Right lobe of liver (tissue), 6 donors: ENCODE measurements around the gene DNAI7. TPM values are rescaled to one million over a fixed set of nuclear protein-coding genes. Genes with fewer than 3 reads are reported as not detected.

ENCODE experiments used
- ATAC-seq, 4 donors: fragments of 200-7000 bp; cut with Tn5 transposase; one replicate each; pipeline ENCODE4 v1.9.1; 2020; ENCODE audit warnings: mild to moderate bottlenecking in 4 of 4, moderate library complexity in 4 of 4
- DNase-seq, 3 donors: peaks; one replicate each; pipeline ENCODE4 v3.0.0-alpha.2; 2020
- H3K27ac ChIP-seq, 3 donors: fragments of 200-600 bp; one replicate each; pipeline ENCODE4 v1.8.0; 2022
- H3K27me3 ChIP-seq, 2 donors: fragments of 200-600 bp; one replicate each; pipeline ENCODE4 v1.8.0; 2022
- H3K36me3 ChIP-seq, 4 donors: fragments of 200-600 bp; sonication (generic) in 1 of 4; one replicate each; pipeline versions ENCODE4 v1.5.1 to v1.8.0; 2017 to 2022; ENCODE audit warnings: control low read depth in 1 of 4
- H3K4me1 ChIP-seq, 4 donors: fragments of 200-600 bp; sonication (generic) in 1 of 4; one replicate each; pipeline versions ENCODE4 v1.5.1 to v1.8.0; 2017 to 2022; ENCODE audit warnings: control low read depth in 1 of 4
- H3K4me3 ChIP-seq, 3 donors: fragments of 200-600 bp; one replicate each; pipeline ENCODE4 v1.8.0; 2022
- H3K9me3 ChIP-seq, 4 donors: fragments of 200-600 bp; sonication (generic) in 1 of 4; one replicate each; pipeline versions ENCODE4 v1.5.1 to v1.8.0; 2017 to 2022; ENCODE audit warnings: control low read depth in 1 of 4
- POLR2A ChIP-seq: fragments of 450-650 bp; IDR thresholded peaks from one replicate; pipeline ENCODE4 v1.6.1; 2017; ENCODE audit warnings: antibody characterized with exemption, mild to moderate bottlenecking
- WGBS: methylation state at CpG from one replicate; pipeline ENCODE4 v1.1.6; 2018; ENCODE audit warnings: low coverage, low lambda C conversion rate; ENCODE audit not compliant: insufficient coverage; ENCODE audit errors: missing lambda C conversion rate; 5-methylcytosine and 5-hydroxymethylcytosine counted together
- intact Hi-C, 2 donors: fragments of 100-400 bp; cut with DNase I; formaldehyde crosslinking; loops; one replicate each; pipeline versions ENCODE4 v1.11.2 to v1.14.1; 2022
- total RNA-seq, 6 experiments: library from RNA; depleted of rRNA in 2 of 6; stranded (reverse); fragments of >200 nt in 2 of 6; fragmentation: NEBNext Ultra II Directional in 3 of 6; extraction: Animal tissue kit (Norgen Biotek cat#: 25700) in 3 of 6; gene quantifications; one replicate each; pipeline versions ENCODE4 v1.1.0 to v1.2.4, GENCODE V29; 2016 to 2023
- TF ChIP-seq, protein P1 (sequence below), 4 donors: fragments of 200-600 bp in 3 of 4; fragments of 450-650 bp in 1 of 4; IDR thresholded peaks; one replicate each; pipeline versions ENCODE4 v1.5.1 to v1.8.0; 2016 to 2022; ENCODE audit warnings: antibody characterized with exemption in 4 of 4, mild to moderate bottlenecking in 2 of 4
- donor health status: DM: no; HTN: yes; CAD: no.
- donor health status: DM: no; HTN: no; CAD: no.
- donor health status: DM: no; HTN: no; CAD: no.
- donor health status: DM: no; HTN: yes; CAD: no.
- donor health status: DM: no; HTN: yes; CAD: no.

DNAI7 gene
- total RNA-seq, 6 experiments from 2014 or later: 0.39 TPM; not detected in 5

DNA sequence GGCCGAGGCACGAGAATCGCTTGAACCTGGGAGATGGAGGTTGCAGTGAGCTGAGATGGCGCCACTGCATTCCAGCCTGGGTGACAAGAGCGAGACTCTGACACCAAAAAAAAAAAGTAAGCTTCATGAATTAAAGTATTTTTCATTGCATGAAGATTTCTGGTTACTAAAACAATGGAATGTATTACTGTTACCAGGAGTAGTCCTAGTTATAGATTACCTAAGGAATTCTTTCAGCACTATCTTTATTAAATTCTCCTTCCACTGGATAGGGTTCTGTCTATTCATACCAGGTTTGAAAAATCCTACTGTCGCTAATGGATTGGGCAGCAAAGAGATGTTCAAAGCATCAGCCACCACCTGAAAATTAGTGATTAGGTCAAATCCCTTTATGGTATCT is 12.5 kb upstream of the DNAI7 start:
- Histone ChIP-seq H3K4me1 (peaks cover 0 to 41% (median 6%) of the 10 kb centered on the region in 4 donors), H3K36me3 (peaks cover 0 to 4% (median 2%) of the 10 kb centered on the region in 4 donors), H3K27me3 (no peaks in the 10 kb centered on the region), H3K9me3 (no peaks in the 10 kb centered on the region), H3K4me3 (no peak overlapping the region), H3K27ac (peak overlapping the region in 2 of 3 donors; percentile 41 to 69)
- DNase-seq (no peak), ATAC-seq (no peak)
- WGBS: 94% methylated on average over 6 of the region's 6 CpGs
- TF ChIP-seq, protein P1, sequence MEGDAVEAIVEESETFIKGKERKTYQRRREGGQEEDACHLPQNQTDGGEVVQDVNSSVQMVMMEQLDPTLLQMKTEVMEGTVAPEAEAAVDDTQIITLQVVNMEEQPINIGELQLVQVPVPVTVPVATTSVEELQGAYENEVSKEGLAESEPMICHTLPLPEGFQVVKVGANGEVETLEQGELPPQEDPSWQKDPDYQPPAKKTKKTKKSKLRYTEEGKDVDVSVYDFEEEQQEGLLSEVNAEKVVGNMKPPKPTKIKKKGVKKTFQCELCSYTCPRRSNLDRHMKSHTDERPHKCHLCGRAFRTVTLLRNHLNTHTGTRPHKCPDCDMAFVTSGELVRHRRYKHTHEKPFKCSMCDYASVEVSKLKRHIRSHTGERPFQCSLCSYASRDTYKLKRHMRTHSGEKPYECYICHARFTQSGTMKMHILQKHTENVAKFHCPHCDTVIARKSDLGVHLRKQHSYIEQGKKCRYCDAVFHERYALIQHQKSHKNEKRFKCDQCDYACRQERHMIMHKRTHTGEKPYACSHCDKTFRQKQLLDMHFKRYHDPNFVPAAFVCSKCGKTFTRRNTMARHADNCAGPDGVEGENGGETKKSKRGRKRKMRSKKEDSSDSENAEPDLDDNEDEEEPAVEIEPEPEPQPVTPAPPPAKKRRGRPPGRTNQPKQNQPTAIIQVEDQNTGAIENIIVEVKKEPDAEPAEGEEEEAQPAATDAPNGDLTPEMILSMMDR (IDR thresholded peaks at IDR 0.05): no peak
- TF ChIP-seq POLR2A: no peak
- intact Hi-C loops: no loop called here

DNA sequence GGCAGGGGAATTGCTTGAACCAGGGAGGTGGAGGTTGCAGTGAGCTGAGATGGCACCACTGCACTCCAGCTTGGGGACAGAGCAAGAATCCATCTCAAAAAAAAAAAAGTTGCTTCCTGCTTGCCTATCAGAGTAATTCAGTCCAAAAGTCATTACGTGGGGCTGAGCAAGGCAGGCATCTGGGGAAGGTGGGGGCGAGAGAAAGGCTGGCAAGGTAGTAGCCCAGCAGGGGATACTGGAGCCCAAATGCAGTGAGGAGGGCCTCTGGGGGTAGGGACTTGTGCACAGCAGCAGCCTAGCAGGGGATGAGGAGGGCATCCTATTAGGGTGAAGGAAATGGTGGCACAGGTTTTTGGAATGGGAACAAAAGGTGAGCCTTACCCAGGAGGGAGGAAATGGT is 7.2 kb upstream of the DNAI7 start:
- DNase-seq (no peak), ATAC-seq (peak in 1 of 4 donors; percentile 17)
- H3K4me3 ChIP-seq: no peak overlapping the region
- no peaks in the 10 kb centered on the region for H3K9me3 ChIP-seq
- no peaks in the 10 kb centered on the region for H3K27me3 ChIP-seq
- H3K27ac ChIP-seq: no peak overlapping the region
- intact Hi-C loops: no loop called here
- H3K4me1 ChIP-seq: peaks cover 0 to 12% (median 0%) of the 10 kb centered on the region in 4 donors
- TF ChIP-seq, protein P1 (IDR thresholded peaks at IDR 0.05): no peak
- TF ChIP-seq POLR2A: no peak
- 72% methylated on average over 2 of the region's 2 CpGs for WGBS
- peaks cover 0 to 3% (median 1%) of the 10 kb centered on the region in 4 donors for H3K36me3 ChIP-seq

DNA sequence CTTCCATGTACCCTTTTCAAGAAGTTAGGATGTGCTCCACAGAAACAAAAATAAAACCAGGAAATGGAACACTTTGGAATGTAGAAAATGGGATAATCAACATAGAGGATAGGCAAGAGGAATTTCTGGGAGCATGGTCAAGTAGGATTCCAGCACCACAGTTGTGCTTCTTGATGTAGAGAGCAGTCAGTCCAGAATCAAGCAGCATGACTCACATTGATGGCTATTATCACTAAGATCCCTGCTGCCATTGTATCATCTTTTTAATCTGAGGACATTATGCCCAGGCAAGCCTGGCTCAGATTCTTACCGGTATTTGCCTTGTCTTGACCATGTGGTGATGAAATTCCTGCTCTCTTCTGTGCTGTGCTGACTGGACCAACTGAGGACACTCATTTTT is 5.7 kb upstream of the DNAI7 start:
- no peak overlapping the region for H3K27ac ChIP-seq
- H3K27me3 ChIP-seq: no peaks in the 10 kb centered on the region
- intact Hi-C loops: no loop called here
- no peak overlapping the region for H3K4me3 ChIP-seq
- no CpG with 5 or more reads among the region's 1 CpG for WGBS
- ATAC-seq: peak in 1 of 4 donors; percentile 58
- peaks cover 0 to 12% (median 3%) of the 10 kb centered on the region in 4 donors for H3K4me1 ChIP-seq
- no peak for TF ChIP-seq POLR2A
- TF ChIP-seq, protein P1 (IDR thresholded peaks at IDR 0.05): no peak
- DNase-seq: no peak
- no peaks in the 10 kb centered on the region for H3K9me3 ChIP-seq
- peaks cover 0 to 2% (median 0%) of the 10 kb centered on the region in 4 donors for H3K36me3 ChIP-seq

DNA sequence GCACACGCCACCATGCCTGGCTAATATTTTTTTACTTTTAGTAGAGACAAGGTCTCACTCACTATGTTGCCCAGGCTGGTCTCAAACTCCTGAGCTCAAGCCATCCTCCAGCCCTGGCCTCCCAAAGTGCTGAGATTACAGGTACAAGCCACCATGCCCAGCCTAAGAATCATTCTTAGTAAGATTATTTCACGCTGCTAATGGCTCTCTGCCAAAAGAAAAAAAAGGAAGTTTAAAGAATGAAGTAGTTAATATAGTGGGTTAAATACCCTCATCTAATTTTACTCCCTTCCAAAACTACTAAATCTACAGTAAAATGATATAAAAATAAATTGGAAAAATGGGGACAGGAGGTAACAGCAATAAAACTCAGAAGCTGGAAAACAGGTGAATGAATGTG is 2.6 kb upstream of the DNAI7 start:
- Histone ChIP-seq H3K27me3 (no peaks in the 10 kb centered on the region), H3K4me1 (peaks cover 0 to 19% (median 6%) of the 10 kb centered on the region in 4 donors), H3K27ac (no peak overlapping the region), H3K36me3 (no peaks in the 10 kb centered on the region), H3K4me3 (no peak overlapping the region), H3K9me3 (no peaks in the 10 kb centered on the region)
- no peak for TF ChIP-seq POLR2A
- TF ChIP-seq, protein P1 (IDR thresholded peaks at IDR 0.05): no peak
- DNase-seq: no peak
- intact Hi-C loops: no loop called here
- 33% methylated on average over 1 of the region's 2 CpGs for WGBS
- ATAC-seq: no peak

DNA sequence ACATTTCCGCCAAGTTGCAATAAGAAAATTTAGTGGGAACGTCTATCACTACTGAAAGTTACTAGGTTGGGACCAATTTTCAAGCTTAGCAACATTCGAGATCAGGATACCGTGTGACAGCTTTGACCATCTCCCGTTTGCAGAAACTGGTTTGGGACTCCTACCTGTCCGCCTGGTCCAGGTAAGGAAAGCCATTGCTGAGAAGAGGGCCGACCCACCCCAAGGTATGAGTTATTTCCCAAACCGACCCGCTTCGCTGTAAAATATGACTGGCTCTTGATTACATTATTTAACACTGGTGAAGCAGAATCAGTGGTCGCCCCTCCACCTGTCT is 271 bp downstream of the DNAI7 start:
- H3K27me3 ChIP-seq: no peaks in the 10 kb centered on the region
- TF ChIP-seq, protein P1 (IDR thresholded peaks at IDR 0.05): no peak
- no peak for TF ChIP-seq POLR2A
- WGBS: 13% methylated on average over 9 of the region's 11 CpGs
- no peaks in the 10 kb centered on the region for H3K9me3 ChIP-seq
- ATAC-seq (no peak), DNase-seq (no peak)
- peaks cover 0 to 19% (median 6%) of the 10 kb centered on the region in 4 donors for H3K4me1 ChIP-seq
- no peaks in the 10 kb centered on the region for H3K36me3 ChIP-seq
- intact Hi-C loops: no loop called here
- peak overlapping the region; percentile 58 to 82 (median 76) for H3K4me3 ChIP-seq
- peak overlapping the region in 2 of 3 donors; percentile 81 to 94 for H3K27ac ChIP-seq
